T-cell (primary cell): Measurements from ENCODE around the gene PODXL2. TPM values are rescaled to one million over a fixed set of nuclear protein-coding genes. Genes with fewer than 3 reads are reported as not detected.
"Not testable (repeated sequence)": the region's sequence is repeated elsewhere in the genome, so short reads cannot be mapped to it uniquely, and the experiment has no call there.

Experiments
- ATAC-seq, 4 experiments: fragments of 200-7000 bp in 3 of 4; fragments of 150-1000 bp in 1 of 4; cut with Tn5 transposase; replicated peaks in 1 of 4; 1 replicate in 3 of 4; 2 replicates in 1 of 4; pipeline ENCODE4 v1.10.0; 2021; ENCODE audit warnings: moderate library complexity in 3 of 4, mild to moderate bottlenecking in 2 of 4, moderate number of reproducible peaks in 1 of 4
- CTCF ChIA-PET, 2 donors: fragments of 300-600 bp; sonication (Branson Sonifier 250); formaldehyde crosslinking; loops; one replicate each; lab custom pipeline; 2022; ENCODE audit warnings: antibody characterized with exemption in 2 of 2; lab: Charles Lee
- POLR2A ChIA-PET, 2 donors: fragments of 300-600 bp; sonication (Branson Sonifier 250); formaldehyde crosslinking; loops; one replicate each; lab custom pipeline; 2022; ENCODE audit warnings: antibody characterized with exemption in 2 of 2; lab: Charles Lee
- DNase-seq, 35 experiments: peaks; one replicate each; pipeline versions ENCODE4 v3.0.0 to v3.0.0-alpha.2; 2013 to 2023
- H3K27ac ChIP-seq: one replicate; pipeline ENCODE4 v1.5.1; 2013; ENCODE audit warnings: low read length
- H3K27me3 ChIP-seq, 2 experiments: replicated peaks in 1 of 2; 1 replicate in 1 of 2; 2 replicates in 1 of 2; pipeline versions ENCODE4 v1.6.1 to v1.7.0; 2013; ENCODE audit warnings: low read length in 1 of 2, mixed read lengths in 1 of 2; ENCODE audit not compliant: control insufficient read depth in 2 of 2, insufficient read depth in 2 of 2; ENCODE audit errors: extremely low read depth in 1 of 2
- H3K36me3 ChIP-seq, 2 donors: 1 replicate in 1 of 2; 2 replicates in 1 of 2; pipeline versions ENCODE4 v1.6.1 to v1.7.0; 2013; ENCODE audit warnings: low read length in 1 of 2; ENCODE audit not compliant: control insufficient read depth in 2 of 2, insufficient read depth in 1 of 2; ENCODE audit errors: extremely low read depth in 1 of 2
- H3K4me1 ChIP-seq, 2 experiments: 1 replicate in 1 of 2; 2 replicates in 1 of 2; pipeline versions ENCODE4 v1.6.1 to v1.7.0; 2013; ENCODE audit warnings: low read length in 2 of 2, mixed read lengths in 1 of 2; ENCODE audit not compliant: insufficient read depth in 2 of 2, control insufficient read depth in 1 of 2; ENCODE audit errors: extremely low read depth in 1 of 2
- H3K4me3 ChIP-seq, 2 donors: 1 replicate in 1 of 2; 2 replicates in 1 of 2; pipeline versions ENCODE4 v1.5.1 to v1.7.0; 2013; ENCODE audit warnings: mild to moderate bottlenecking in 2 of 2, low read length in 1 of 2, moderate library complexity in 1 of 2; ENCODE audit not compliant: control insufficient read depth in 1 of 2; ENCODE audit errors: extremely low read depth in 1 of 2
- H3K9me3 ChIP-seq: 2 replicates; pipeline ENCODE4 v1.7.0; 2013
- H3K27ac Mint-ChIP-seq, 2 donors: one replicate each; pipeline ENCODE4 v1.8.0; 2020 to 2021; ENCODE audit warnings: mild to moderate bottlenecking in 2 of 2, mixed read lengths in 2 of 2
- H3K27me3 Mint-ChIP-seq, 2 donors: one replicate each; pipeline ENCODE4 v1.8.0; 2021 to 2022; ENCODE audit warnings: mixed read lengths in 2 of 2
- H3K36me3 Mint-ChIP-seq: one replicate; pipeline ENCODE4 v1.8.0; 2021; ENCODE audit warnings: mixed read lengths
- H3K4me1 Mint-ChIP-seq, 3 donors: one replicate each; pipeline ENCODE4 v1.8.0; 2020 to 2022; ENCODE audit warnings: mixed read lengths in 3 of 3, mild to moderate bottlenecking in 1 of 3
- H3K4me3 Mint-ChIP-seq, 3 donors: one replicate each; pipeline ENCODE4 v1.8.0; 2020 to 2022; ENCODE audit warnings: mild to moderate bottlenecking in 3 of 3, mixed read lengths in 3 of 3, moderate library complexity in 3 of 3
- H3K9me3 Mint-ChIP-seq, 3 donors: one replicate each; pipeline ENCODE4 v1.8.0; 2020 to 2022; ENCODE audit warnings: mixed read lengths in 3 of 3
- WGBS: methylation state at CpG from one replicate; pipeline ENCODE4 v1.1.5; 2013; ENCODE audit warnings: missing lambda C conversion rate; ENCODE audit not compliant: insufficient coverage; 5-methylcytosine and 5-hydroxymethylcytosine counted together
- total RNA-seq, 35 experiments: library from RNA in 6 of 35; stranded (reverse) in 6 of 35; fragments of 120-200 nt in 1 of 35; gene quantifications; one replicate each; pipeline versions ENCODE4 v1.2.1 to v1.2.4 and lab custom pipeline; 2013 to 2026

PODXL2 gene
- total RNA-seq, 5 donors from 2014 or later (not counting 1 experiment from before 2014, with no cell fraction given): 2.0 to 4.7 (median 4.2) TPM

DNA sequence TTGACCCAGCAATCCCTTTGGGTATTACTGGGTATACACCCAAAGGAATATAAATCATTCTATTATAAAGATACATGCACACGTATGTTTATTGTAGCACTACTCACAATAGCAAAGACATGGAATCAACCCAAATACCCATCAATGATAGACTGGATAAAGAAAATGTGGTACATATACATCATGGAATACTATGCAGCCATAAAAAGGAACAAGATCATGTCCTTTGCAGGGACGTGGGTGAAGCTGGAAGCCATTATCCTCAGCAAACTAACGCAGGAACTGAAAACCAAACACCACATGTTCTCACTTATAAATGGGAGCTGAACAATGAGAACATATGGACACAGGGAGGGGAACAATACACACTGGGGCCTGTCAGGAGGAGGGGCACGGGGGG, 75.9 kb downstream of the PODXL2 start:
- not testable (repeated sequence) for ATAC-seq
- POLR2A ChIA-PET: interaction anchor here in 1 of 2 donors (0.6 kb wide), 1 partner anchor 21 kb away, joined by 3 read pairs; no protein-coding TSS in a partner anchor

DNA sequence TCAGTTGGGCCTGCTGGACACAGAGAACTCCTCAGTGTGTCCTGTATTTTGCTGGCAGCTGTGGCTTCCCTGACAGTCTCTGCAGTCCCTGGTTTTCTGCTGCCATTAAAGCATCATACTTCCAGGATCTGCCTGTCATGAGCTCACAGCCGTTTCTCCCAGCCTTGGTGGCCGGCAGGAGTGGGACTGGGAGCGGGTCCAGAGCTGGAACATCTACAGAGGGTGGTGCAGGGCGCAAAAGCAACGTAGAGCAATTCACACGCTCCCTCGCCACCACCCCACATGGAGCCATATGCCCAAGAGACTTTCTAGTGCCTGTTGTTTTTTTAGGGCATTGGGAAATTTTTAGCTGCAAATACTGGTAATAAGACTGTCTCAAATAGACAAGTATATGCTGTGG, 77.3 kb downstream of the PODXL2 start:
- Histone ChIP-seq H3K27me3 (peaks cover 0 to 8% of the 10 kb centered on the region in 2 experiments), H3K9me3 (no peaks in the 10 kb centered on the region), H3K36me3 (no peaks in the 10 kb centered on the region), H3K4me3 (no peak overlapping the region), H3K27ac (no peak overlapping the region), H3K4me1 (no peaks in the 10 kb centered on the region)
- no peak for ATAC-seq
- Mint-ChIP-seq H3K27ac (no peak overlapping the region), H3K4me1 (no peaks in the 10 kb centered on the region), H3K4me3 (no peak overlapping the region), H3K27me3 (peaks cover 0 to 6% of the 10 kb centered on the region in 2 donors), H3K36me3 (no peaks in the 10 kb centered on the region), H3K9me3 (peaks cover 4 to 6% (median 4%) of the 10 kb centered on the region in 3 donors)
- POLR2A ChIA-PET: no interaction called here
- CTCF ChIA-PET: no interaction called here
- no peak for DNase-seq
- 81% methylated on average over 3 of the region's 7 CpGs for WGBS

More for the DNA sequence above, 75.9 kb downstream of the PODXL2 start:
- WGBS: no CpG with 5 or more reads among the region's 4 CpGs
- H3K27ac ChIP-seq, H3K4me3 ChIP-seq, H3K27me3 Mint-ChIP-seq, H3K9me3 Mint-ChIP-seq, H3K27ac Mint-ChIP-seq, H3K4me1 ChIP-seq, H3K4me1 Mint-ChIP-seq, H3K4me3 Mint-ChIP-seq, H3K36me3 Mint-ChIP-seq, H3K36me3 ChIP-seq, DNase-seq, H3K9me3 ChIP-seq, CTCF ChIA-PET: not testable (repeated sequence)
- peaks cover 0 to 11% of the 10 kb centered on the region in 2 experiments for H3K27me3 ChIP-seq

DNA sequence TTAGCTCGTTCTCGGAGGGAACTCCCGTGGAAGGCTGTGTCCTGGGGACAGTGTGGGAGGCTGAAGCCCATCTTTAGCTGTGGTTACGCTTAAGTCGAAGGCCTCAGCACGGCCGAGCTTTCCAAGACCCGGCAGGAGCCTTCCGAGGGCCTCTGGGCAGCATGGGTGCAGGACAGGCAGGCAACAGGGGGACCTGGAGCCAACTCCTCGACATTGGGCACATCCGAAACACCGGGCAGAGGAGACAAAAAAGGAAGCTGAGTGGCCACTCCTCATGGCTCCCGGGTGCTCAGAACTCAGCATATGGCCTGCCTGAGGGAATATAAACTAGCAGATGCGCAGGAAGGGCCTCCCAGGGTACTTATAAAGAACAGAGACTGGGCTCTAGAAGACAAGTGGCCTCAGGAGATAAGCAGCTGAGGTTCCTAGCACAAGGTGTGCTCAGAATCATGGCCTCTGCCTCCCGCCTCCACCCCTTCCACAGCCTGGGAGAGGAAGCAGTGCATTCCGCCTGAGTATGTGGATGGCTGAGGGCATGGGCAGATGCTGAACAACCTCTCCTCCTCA, 77.9 kb downstream of the PODXL2 start:
- Histone ChIP-seq H3K9me3 (no peaks in the 10 kb centered on the region), H3K36me3 (no peaks in the 10 kb centered on the region), H3K27me3 (peaks cover 0 to 6% of the 10 kb centered on the region in 2 experiments), H3K4me1 (no peaks in the 10 kb centered on the region), H3K4me3 (no peak overlapping the region), H3K27ac (no peak overlapping the region)
- Mint-ChIP-seq H3K9me3 (peaks cover 4 to 6% (median 4%) of the 10 kb centered on the region in 3 donors), H3K4me1 (no peaks in the 10 kb centered on the region), H3K27me3 (peaks cover 0 to 2% of the 10 kb centered on the region in 2 donors), H3K27ac (no peak overlapping the region), H3K4me3 (no peak overlapping the region), H3K36me3 (no peaks in the 10 kb centered on the region)
- no peak for ATAC-seq
- ChIA-PET CTCF (no interaction called here), POLR2A (no interaction called here)
- no peak for DNase-seq
- WGBS: 91% methylated on average over 12 of the region's 16 CpGs

DNA sequence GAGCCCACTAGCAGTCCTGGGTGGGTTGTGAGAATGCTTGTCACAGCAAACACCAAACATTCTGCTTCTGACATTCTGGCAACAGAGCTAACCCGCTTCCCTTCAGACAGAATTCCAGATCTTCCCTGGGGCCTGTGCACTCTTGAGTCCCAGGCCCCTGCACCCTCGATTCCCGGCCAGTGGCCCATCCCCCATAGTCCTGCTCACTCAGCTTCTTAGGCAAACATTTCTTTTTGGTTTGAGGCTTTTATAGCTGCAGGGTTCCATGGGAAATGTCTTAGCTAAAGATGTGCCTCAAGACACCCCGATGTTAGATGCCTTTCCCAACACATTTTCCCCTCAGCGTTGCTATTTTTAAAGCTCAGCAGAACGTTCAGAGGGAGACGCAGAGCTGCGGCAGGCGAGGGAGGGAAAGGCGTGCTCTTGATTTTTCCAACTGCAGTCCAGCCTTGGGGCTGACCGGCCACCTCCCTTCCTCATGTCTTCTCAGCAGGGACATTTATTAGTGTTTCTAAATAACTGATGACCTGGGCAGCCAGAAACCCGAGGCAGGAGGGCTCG, 78.9 kb downstream of the PODXL2 start:
- 66% methylated on average over 7 of the region's 13 CpGs for WGBS
- no peaks in the 10 kb centered on the region for H3K4me1 Mint-ChIP-seq
- no peak for ATAC-seq
- ChIA-PET CTCF (interaction anchor here in 1 of 2 donors (0.9 kb wide), 1 partner anchor 57 kb away, joined by 3 read pairs; no protein-coding TSS in a partner anchor), POLR2A (no interaction called here)
- peaks cover 0 to 2% of the 10 kb centered on the region in 2 experiments for H3K27me3 ChIP-seq
- no peaks in the 10 kb centered on the region for H3K36me3 ChIP-seq
- peaks cover 4 to 6% (median 4%) of the 10 kb centered on the region in 3 donors for H3K9me3 Mint-ChIP-seq
- no peak overlapping the region for H3K4me3 Mint-ChIP-seq
- no peaks in the 10 kb centered on the region for H3K27me3 Mint-ChIP-seq
- H3K27ac ChIP-seq: no peak overlapping the region
- H3K4me3 ChIP-seq: no peak overlapping the region
- H3K36me3 Mint-ChIP-seq: no peaks in the 10 kb centered on the region
- no peaks in the 10 kb centered on the region for H3K4me1 ChIP-seq
- H3K9me3 ChIP-seq: no peaks in the 10 kb centered on the region
- no peak overlapping the region for H3K27ac Mint-ChIP-seq
- no peak for DNase-seq

DNA sequence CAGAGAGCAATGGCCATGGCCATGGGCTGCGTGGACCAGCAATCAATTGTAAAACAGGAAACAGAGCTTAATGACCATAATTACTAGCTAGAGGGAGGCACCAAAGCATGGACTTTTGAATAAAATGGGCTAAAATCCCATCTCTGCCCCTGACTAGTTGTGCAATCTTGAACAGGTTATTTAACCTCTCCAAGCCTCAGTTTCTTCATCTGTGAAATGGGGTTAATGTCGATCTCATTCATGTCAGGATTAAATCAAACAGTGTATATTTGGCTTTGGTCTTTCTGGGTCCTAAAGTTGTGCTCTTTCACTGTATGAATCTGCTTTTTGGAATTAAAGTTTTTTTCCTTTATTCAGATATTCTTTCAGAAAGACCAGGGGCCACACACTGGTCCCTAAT, 79.9 kb downstream of the PODXL2 start:
- Mint-ChIP-seq H3K4me3 (no peak overlapping the region), H3K27me3 (no peaks in the 10 kb centered on the region), H3K27ac (no peak overlapping the region), H3K36me3 (no peaks in the 10 kb centered on the region), H3K4me1 (no peaks in the 10 kb centered on the region), H3K9me3 (peaks cover under 1% of the 10 kb centered on the region in 3 donors)
- Histone ChIP-seq H3K36me3 (no peaks in the 10 kb centered on the region), H3K4me3 (no peak overlapping the region), H3K9me3 (no peaks in the 10 kb centered on the region), H3K27ac (no peak overlapping the region), H3K4me1 (no peaks in the 10 kb centered on the region), H3K27me3 (peaks cover 0 to 2% of the 10 kb centered on the region in 2 experiments)
- DNase-seq: no peak
- no CpG with 5 or more reads among the region's 2 CpGs for WGBS
- CTCF ChIA-PET: interaction anchor here in 1 of 2 donors (0.6 kb wide), 1 partner anchor 12 kb away, joined by 7 read pairs; no protein-coding TSS in a partner anchor
- no peak for ATAC-seq
- POLR2A ChIA-PET: no interaction called here

DNA sequence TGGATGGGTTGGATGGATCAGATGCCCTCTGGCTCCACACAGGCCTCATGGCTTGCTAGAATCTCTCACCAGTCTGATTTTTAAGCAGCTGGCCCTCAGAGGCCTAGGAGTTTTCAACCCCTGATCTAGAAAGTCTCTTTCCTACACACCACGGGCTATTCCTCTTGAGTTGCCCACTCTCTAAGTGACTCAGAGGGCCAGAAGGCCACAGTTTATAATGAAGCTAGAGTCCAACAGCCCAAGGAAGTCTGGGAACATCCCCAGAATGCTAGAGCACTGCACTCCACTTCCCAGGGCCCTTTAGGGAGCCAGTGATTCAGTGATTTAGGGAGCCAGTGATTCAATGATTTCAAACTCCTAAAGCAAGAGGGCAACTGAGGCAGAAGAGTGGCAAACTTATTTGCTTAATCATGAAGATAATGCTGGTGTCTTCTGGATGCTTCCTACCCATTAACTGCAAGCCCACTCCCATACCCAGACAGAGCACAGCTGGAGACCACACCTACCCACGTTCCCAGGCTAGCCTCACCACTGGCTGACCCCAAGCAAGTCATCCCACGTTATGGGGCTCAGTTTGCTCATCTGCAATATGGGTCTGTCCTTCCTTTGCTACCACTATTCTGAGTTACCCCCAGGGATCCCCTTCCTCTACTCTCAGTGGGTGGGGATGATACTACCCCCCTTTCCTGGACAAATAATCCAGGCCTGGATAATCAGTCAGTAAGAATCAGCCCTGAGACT, 80.5 kb downstream of the PODXL2 start:
- Histone ChIP-seq H3K36me3 (no peaks in the 10 kb centered on the region), H3K27me3 (peaks cover 0 to 6% of the 10 kb centered on the region in 2 experiments), H3K4me3 (no peak overlapping the region), H3K9me3 (no peaks in the 10 kb centered on the region), H3K27ac (no peak overlapping the region), H3K4me1 (no peaks in the 10 kb centered on the region)
- DNase-seq (no peak), ATAC-seq (no peak)
- POLR2A ChIA-PET: no interaction called here
- no peak overlapping the region for H3K27ac Mint-ChIP-seq
- WGBS: 76% methylated on average over 2 of the region's 3 CpGs
- H3K36me3 Mint-ChIP-seq: no peaks in the 10 kb centered on the region
- no peaks in the 10 kb centered on the region for H3K27me3 Mint-ChIP-seq
- no peak overlapping the region for H3K4me3 Mint-ChIP-seq
- CTCF ChIA-PET: interaction anchor here (0.5 to 0.6 kb wide), 2 partner anchors 13 to 188 kb away, joined by 7 to 10 read pairs; no protein-coding TSS in a partner anchor
- no peaks in the 10 kb centered on the region for H3K4me1 Mint-ChIP-seq
- no peaks in the 10 kb centered on the region for H3K9me3 Mint-ChIP-seq
